ENCODE results near the gene EPB41. TPM values are rescaled to one million over a fixed set of nuclear protein-coding genes. Genes with fewer than 3 reads are reported as not detected.

Gene EPB41
- total and polyA plus RNA-seq, 9 of the 15 experiments (the other 6 are each of a cell fraction or from before 2014, with no cell fraction given), result 3.7 to 213 (median 141) TPM

GRCh38 chr1:29124366-29125236, 210.2 kb downstream of the EPB41 start:
- H3K9me1 ChIP-seq (ENCODE audit: control insufficient read depth, insufficient read depth, low read length), result no peaks in the 10 kb centered on the region
- peaks cover 6% of the 10 kb centered on the region; the same call in 2 of the 3 replicates for H3K36me3 ChIP-seq (ENCODE audit: control insufficient read depth, insufficient read depth, low read length)
- no peaks in the 10 kb centered on the region for H4K20me1 ChIP-seq (replicated peaks; ENCODE audit: control insufficient read depth, insufficient read depth, low read length)
- peak overlapping the region; percentile 60; the same call in 1 of the 3 replicates for H3K27ac ChIP-seq (ENCODE audit: extremely low read depth, low read depth, low read length)
- peaks cover 6 to 41% of the 10 kb centered on the region in 2 experiments; a peak in 4 of 5 replicates for H3K4me1 ChIP-seq (replicated peaks in 1 of 2; ENCODE audit: control insufficient read depth in 2 of 2, insufficient read depth in 2 of 2, low read length in 2 of 2)
- no peaks in the 10 kb centered on the region for H3K79me2 ChIP-seq (ENCODE audit: control insufficient read depth, insufficient read depth, low read length)
- in situ Hi-C loops (cut with MboI) (no loop called here), intact Hi-C loops (cut with micrococcal nuclease) (no loop called here)
- no peaks in the 10 kb centered on the region for H3K9me3 ChIP-seq (replicated peaks; ENCODE audit: control insufficient read depth, insufficient read depth, low read depth, low read length)
- peak; percentile 67 for FAIRE-seq
- H2AFZ ChIP-seq (ENCODE audit: low read depth, low read length), result peak overlapping the region; percentile 96
- peak; percentile 80 to 99 (median 97) for DNase-seq (ENCODE audit: extremely low read depth in 1 of 4, low spot score in 3 of 4)
- POLR2A ChIA-PET, result interaction anchor here (0.6 to 1.9 kb wide), 11 partner anchors 9 to 293 kb away, joined by 3 to 6 read pairs (median 4); partner anchors contain the start of gene SRSF4
- H3K4me3 ChIP-seq, result peak overlapping the region; percentile 67
- peak overlapping the region; percentile 52 to 88; a peak in 3 of 4 replicates for H3K9ac ChIP-seq (ENCODE audit: insufficient read depth in 1 of 2, low read depth in 2 of 2, low read length in 2 of 2)
- no TSS peak for BruUV-seq (replicated peaks)
- CTCF ChIA-PET (ENCODE audit: low intra/inter-chr PET ratio), result no interaction called here
- WGBS (ENCODE audit: insufficient coverage, low coverage, missing lambda C conversion rate), result 6% methylated on average over 34 of the region's 85 CpGs
- H3K4me2 ChIP-seq (ENCODE audit: insufficient read depth, low read length), result peak overlapping the region; percentile 71
- no peaks in the 10 kb centered on the region for H3K27me3 ChIP-seq (ENCODE audit: control insufficient read depth in 2 of 2, insufficient read depth in 2 of 2, low read length in 2 of 2)
- peak; percentile 97 for ATAC-seq
- TF ChIP-seq RB1 (IDR thresholded peaks at IDR 0.05; ENCODE audit: low read depth) (peak; percentile 62; the same call in 1 of the 2 replicates), E2F6 (IDR thresholded peaks at IDR 0.05; ENCODE audit: borderline replicate concordance in 1 of 2, extremely low read depth in 1 of 2, insufficient read depth in 1 of 2, insufficient read length in 1 of 2, low read depth in 1 of 2, low read length in 1 of 2, poor library complexity in 1 of 2, severe bottlenecking in 1 of 2) (peak in 1 of 2 experiments; percentile 75), SP1 (CRISPR knock-in tag; IDR thresholded peaks at IDR 0.05) (peak; percentile 91), TCF3 (CRISPR knock-in tag; IDR thresholded peaks at IDR 0.05) (0 out of 2 replicates have a peak, but pooled peaks have one; percentile 13), POLR2G (IDR thresholded peaks at IDR 0.05; ENCODE audit: low read depth, low read length) (peak; percentile 82), EGR1 (conservative IDR thresholded peaks at IDR 0.05) (peak; percentile 81), HNRNPH1 (optimal IDR thresholded peaks at IDR 0.05; ENCODE audit: low read depth, low read length) (no peak), RCOR1 (IDR thresholded peaks at IDR 0.05; ENCODE audit: borderline replicate concordance in 1 of 2, low read depth in 2 of 2, low read length in 2 of 2) (peak in 1 of 2 experiments; percentile 32; a peak in 1 of 4 replicates), GATAD2A (IDR thresholded peaks at IDR 0.05) (peak; percentile 54), CCNT2 (IDR thresholded peaks at IDR 0.05; ENCODE audit: borderline replicate concordance, extremely low read depth, insufficient read length, low read depth, low read length) (peak; percentile 52), E2F3 (CRISPR knock-in tag; IDR thresholded peaks at IDR 0.05) (0 out of 2 replicates have a peak, but pooled peaks have one; percentile 35), ARID1B (IDR thresholded peaks at IDR 0.05) (peak; percentile 28; the same call in 1 of the 2 replicates)
- TF ChIP-seq, protein P1, sequence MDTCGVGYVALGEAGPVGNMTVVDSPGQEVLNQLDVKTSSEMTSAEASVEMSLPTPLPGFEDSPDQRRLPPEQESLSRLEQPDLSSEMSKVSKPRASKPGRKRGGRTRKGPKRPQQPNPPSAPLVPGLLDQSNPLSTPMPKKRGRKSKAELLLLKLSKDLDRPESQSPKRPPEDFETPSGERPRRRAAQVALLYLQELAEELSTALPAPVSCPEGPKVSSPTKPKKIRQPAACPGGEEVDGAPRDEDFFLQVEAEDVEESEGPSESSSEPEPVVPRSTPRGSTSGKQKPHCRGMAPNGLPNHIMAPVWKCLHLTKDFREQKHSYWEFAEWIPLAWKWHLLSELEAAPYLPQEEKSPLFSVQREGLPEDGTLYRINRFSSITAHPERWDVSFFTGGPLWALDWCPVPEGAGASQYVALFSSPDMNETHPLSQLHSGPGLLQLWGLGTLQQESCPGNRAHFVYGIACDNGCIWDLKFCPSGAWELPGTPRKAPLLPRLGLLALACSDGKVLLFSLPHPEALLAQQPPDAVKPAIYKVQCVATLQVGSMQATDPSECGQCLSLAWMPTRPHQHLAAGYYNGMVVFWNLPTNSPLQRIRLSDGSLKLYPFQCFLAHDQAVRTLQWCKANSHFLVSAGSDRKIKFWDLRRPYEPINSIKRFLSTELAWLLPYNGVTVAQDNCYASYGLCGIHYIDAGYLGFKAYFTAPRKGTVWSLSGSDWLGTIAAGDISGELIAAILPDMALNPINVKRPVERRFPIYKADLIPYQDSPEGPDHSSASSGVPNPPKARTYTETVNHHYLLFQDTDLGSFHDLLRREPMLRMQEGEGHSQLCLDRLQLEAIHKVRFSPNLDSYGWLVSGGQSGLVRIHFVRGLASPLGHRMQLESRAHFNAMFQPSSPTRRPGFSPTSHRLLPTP (IDR thresholded peaks at IDR 0.05; ENCODE audit: borderline replicate concordance, extremely low read depth, insufficient read length), result no peak
- TF ChIP-seq, protein P2, sequence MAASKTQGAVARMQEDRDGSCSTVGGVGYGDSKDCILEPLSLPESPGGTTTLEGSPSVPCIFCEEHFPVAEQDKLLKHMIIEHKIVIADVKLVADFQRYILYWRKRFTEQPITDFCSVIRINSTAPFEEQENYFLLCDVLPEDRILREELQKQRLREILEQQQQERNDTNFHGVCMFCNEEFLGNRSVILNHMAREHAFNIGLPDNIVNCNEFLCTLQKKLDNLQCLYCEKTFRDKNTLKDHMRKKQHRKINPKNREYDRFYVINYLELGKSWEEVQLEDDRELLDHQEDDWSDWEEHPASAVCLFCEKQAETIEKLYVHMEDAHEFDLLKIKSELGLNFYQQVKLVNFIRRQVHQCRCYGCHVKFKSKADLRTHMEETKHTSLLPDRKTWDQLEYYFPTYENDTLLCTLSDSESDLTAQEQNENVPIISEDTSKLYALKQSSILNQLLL (CRISPR knock-in tag; IDR thresholded peaks at IDR 0.05; ENCODE audit: borderline replicate concordance), result no peak
